GM19452 (cell line): ENCODE results near the gene RAB17.
"Not testable (repeated sequence)": the region's sequence is repeated elsewhere in the genome, so short reads cannot be mapped to it uniquely, and the experiment has no call there.

Source experiments
- ATAC-seq: cut with Tn5 transposase; IDR thresholded peaks from one replicate; pipeline ENCODE4 v1.9.1; 2021; ENCODE audit not compliant: unreplicated experiment

The RAB17 gene

GRCh38 chr2:237625216-237625705 lies 34.7 kb upstream of the RAB17 start:
- no peak for ATAC-seq

- no peak for ATAC-seq
Measured at GRCh38 chr2:237624565-237624964, 34.0 kb upstream of the RAB17 start.

GRCh38 chr2:237623428-237624403 lies 33.2 kb upstream of the RAB17 start:
- no peak for ATAC-seq

GRCh38 chr2:237618449-237618848 lies 27.9 kb upstream of the RAB17 start:
- ATAC-seq: no peak

- ATAC-seq: no peak
Measured at GRCh38 chr2:237617587-237617982, 27.1 kb upstream of the RAB17 start.

GRCh38 chr2:237616734-237617586 lies 26.4 kb upstream of the RAB17 start:
- ATAC-seq: no peak

- ATAC-seq: no peak
Measured at GRCh38 chr2:237616373-237616733, 25.8 kb upstream of the RAB17 start.

- ATAC-seq: no peak
Measured at GRCh38 chr2:237615631-237616249, 25.2 kb upstream of the RAB17 start.

GRCh38 chr2:237614151-237614720 lies 23.7 kb upstream of the RAB17 start:
- ATAC-seq: no peak

- no peak for ATAC-seq
Measured at GRCh38 chr2:237613679-237614078, 23.1 kb upstream of the RAB17 start.

GRCh38 chr2:237612527-237613357 lies 22.2 kb upstream of the RAB17 start:
- ATAC-seq: no peak

GRCh38 chr2:237606522-237606921 lies 16.0 kb upstream of the RAB17 start:
- ATAC-seq: not testable (repeated sequence)

- no peak for ATAC-seq
Measured at GRCh38 chr2:237604960-237605359, 14.4 kb upstream of the RAB17 start.

GRCh38 chr2:237604391-237604790 lies 13.9 kb upstream of the RAB17 start:
- no peak for ATAC-seq

- ATAC-seq: peak; percentile 61
Measured at GRCh38 chr2:237603718-237604362, 13.3 kb upstream of the RAB17 start.

GRCh38 chr2:237603049-237603717 lies 12.6 kb upstream of the RAB17 start:
- no peak for ATAC-seq

GRCh38 chr2:237602409-237602808 lies 11.9 kb upstream of the RAB17 start:
- no peak for ATAC-seq

GRCh38 chr2:237601453-237602116 lies 11.1 kb upstream of the RAB17 start:
- no peak for ATAC-seq
